Measurements from ENCODE around the gene THOC1.

DNA sequence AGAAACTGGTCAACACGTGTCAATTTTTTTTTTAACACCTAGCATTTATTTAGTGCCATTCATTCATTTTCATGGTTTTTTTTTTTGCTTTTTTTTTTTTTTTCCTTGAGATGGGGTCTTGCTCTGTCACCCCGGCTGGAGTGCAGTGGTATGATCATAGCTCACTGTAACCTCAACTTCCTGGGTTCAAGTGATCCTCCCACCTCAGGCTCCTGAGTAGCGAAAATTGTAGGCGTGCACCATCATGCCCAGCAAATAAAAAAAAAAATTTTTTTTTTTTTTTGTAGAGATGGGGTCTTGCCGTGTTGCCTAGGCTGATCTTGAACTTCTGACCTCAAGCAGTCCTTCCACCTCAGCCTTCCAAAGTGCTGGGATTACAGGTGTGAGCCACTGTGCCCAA is 88.3 kb downstream of the THOC1 start:
- TF ChIP-seq, protein P1, sequence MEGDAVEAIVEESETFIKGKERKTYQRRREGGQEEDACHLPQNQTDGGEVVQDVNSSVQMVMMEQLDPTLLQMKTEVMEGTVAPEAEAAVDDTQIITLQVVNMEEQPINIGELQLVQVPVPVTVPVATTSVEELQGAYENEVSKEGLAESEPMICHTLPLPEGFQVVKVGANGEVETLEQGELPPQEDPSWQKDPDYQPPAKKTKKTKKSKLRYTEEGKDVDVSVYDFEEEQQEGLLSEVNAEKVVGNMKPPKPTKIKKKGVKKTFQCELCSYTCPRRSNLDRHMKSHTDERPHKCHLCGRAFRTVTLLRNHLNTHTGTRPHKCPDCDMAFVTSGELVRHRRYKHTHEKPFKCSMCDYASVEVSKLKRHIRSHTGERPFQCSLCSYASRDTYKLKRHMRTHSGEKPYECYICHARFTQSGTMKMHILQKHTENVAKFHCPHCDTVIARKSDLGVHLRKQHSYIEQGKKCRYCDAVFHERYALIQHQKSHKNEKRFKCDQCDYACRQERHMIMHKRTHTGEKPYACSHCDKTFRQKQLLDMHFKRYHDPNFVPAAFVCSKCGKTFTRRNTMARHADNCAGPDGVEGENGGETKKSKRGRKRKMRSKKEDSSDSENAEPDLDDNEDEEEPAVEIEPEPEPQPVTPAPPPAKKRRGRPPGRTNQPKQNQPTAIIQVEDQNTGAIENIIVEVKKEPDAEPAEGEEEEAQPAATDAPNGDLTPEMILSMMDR (IDR thresholded peaks at IDR 0.05; ENCODE audit: insufficient read depth, low read length), result no peak
- no peak for TF ChIP-seq POLR2AphosphoS5 (IDR thresholded peaks at IDR 0.05; ENCODE audit: low read depth)
